NOMO-1 treated with dmso at 0.1 percent for 144 hours (cell line): Measurements from ENCODE around the gene NPL.
A peak's percentile ranks its signal among the peaks of the same experiment; 100 is the strongest.

Source experiments
- DNase-seq: peaks from one replicate; lab custom pipeline; 2025; ENCODE audit not compliant: unreplicated experiment; lab: John Stamatoyannopoulos, UW

The NPL gene

DNA sequence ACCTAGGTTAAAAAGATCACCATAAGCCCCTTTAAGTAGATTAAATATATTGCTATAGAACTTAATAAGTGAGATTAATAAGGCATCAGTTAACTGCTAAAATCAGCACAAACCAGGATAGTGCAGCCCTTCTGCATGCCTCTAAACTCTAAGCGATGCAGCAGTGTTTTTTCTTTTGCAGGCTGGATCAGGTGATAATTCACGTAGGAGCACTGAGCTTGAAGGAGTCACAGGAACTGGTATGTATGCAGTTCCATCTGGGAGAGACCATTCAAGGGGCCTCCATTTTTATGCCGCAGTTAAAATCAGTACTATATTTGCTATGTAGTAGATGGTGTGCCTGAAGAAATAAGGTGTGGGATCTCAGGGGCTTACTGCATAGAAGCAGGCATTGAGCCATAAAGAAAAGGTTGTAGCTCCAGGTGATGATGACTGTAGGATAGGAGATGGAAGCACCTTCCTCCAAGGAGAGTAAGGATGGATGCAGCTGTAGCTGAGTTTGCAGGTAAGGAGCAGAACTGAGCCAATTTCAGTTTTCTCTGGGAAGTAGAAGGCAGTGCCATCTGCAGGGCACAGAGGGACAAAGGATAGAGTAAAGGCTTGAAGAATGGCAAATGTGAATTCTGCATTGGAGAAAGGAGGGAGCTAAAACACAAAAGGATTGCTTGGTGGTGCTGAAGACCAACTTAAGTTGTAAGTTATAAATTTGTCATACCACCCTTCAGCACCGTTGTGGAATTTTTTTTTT is 22.6 kb downstream of the NPL start:
- no peak for DNase-seq

DNA sequence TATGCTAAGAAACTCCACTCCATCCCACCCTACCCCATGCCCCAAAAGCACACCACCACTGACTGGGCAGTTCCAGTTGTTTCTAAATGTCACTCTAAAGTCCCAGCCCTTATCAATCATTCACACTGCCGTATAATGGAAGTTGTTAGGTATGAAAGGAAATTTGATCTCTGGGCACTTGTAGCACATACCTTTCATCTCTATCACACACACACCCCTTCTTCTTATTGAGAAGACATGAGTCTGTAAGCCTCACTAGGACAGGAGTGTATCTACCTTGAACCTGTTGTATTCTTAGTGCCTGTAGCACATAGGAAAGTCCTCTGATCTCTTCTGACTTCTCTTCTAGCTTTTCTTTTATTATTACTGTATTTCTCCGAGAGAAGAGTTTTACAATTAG is 27.3 kb downstream of the NPL start:
- DNase-seq: no peak

DNA sequence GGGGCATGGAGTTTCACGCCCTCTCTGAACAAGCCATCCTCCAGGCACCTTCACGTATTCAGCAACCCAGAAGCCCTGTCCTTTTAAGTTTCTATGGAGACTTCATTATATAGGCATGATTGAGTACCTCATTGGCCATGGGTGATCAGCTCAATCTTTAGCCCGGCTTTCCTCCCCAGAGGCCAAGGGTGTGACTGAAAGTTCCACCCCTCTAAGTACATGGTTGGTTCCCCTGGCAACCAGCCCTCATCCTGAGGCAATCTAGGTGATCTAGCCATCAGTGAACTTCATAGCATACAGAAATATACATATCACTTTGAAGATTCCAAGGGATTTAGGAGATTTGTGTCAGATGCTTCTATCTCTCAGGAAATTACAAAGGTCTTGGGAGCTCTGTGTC is 28.2 kb downstream of the NPL start:
- DNase-seq: no peak

DNA sequence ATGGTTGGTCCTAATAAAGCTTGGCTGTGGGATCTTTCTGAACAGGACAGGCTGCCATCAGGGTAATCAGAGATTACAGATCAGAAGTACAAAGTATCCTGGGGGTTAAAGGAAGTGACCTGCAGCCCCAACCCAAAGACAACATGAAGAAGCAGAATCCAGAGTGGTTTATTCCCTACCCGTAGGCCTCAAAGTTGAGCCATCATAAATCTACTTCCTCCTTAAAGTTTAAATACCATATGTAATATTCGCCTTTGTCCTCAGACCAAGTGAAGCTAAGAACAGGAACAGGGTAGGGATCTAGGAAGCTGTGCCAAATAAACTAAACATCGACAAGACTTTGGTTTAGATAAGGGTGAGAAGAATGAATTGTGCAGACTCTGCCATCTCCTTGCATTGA is 33.6 kb downstream of the NPL start:
- DNase-seq: peak; percentile 47

DNA sequence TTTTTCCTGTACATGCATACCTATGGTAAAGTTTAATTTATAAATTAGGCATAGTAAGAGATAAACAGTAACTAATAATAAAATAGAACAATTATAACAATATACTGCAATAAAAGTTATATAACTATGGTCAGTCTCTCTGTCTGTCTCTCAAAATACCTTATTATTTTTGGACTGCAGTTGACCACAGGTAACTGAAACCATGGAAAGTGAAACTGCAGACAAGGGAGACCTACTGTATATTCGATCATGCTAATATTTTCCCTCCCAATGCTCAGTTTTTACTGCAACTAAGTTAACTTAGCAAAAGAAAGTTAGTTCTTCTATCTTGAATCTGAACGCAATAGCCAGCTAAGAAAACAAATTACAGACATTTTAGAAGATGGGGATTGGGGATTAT is 37.3 kb downstream of the NPL start:
- no peak for DNase-seq

DNA sequence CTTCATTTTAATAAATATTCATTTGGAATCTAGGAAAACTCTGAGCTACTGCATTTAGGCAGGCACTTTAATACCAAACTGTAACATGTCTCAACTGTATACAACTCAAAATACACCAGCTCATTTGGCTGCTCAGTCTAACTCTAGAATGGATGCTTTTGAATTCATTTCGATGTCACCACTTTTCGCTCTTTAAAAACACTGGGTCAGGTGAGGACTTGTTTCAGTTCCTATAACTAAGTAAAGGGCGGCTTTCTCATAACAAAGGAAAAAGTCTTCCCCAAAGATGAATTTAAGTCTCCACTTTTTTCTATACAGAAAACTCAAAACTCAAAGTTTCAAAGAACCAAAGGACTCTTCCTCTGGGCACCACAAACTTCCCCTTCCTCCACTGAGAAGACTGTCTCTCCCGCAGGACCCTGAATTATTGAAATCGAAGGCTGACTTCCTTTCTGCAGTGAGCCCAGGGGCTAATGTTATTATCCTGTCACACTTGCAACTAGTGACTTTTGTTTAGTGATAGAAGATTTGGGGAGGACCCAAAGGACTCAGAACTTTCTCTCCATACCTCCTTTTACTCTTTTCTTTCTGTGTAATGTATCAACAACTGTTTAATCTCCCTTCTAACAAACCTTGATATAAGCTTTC is 39.8 kb downstream of the NPL start:
- peak; percentile 8 for DNase-seq

DNA sequence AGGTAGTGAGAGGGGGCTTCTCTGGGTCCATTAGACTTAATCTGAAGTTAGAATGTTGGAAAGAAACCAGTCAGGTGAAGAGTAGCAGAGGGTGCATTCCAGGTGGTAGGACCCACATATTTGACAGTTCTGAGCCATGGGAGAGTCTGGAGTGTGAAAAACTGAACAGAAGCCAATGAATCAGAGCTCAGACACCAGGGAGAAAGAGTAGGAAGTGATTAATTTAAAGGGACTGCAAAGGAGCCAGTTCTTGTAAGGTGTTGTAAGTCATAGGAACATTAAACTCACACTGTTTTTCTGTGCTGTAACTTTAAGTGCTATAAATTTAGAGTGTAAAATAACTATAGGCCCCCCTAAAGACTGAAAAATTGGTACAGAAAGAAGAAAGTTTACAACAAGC is 43.7 kb downstream of the NPL start:
- DNase-seq: no peak

DNA sequence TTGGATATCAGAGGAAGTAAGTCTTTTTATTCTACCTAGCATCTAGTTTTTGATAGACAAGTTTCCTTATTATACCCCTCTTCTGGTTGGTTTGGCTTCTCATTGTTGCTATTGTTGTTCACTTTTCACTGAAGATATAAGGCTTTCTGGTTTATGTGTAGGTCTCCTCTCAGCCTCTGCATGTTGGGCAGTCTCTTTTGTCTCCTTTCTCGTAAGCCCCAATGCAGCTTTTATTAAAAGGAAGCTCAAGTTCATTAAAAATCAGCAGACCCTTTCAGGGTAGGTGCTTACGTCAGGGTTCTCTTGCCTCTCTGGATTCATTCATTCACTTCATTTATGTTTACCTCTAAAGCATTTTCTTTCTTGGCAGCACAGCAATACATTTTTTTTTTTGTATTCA is 44.8 kb downstream of the NPL start:
- no peak for DNase-seq

DNA sequence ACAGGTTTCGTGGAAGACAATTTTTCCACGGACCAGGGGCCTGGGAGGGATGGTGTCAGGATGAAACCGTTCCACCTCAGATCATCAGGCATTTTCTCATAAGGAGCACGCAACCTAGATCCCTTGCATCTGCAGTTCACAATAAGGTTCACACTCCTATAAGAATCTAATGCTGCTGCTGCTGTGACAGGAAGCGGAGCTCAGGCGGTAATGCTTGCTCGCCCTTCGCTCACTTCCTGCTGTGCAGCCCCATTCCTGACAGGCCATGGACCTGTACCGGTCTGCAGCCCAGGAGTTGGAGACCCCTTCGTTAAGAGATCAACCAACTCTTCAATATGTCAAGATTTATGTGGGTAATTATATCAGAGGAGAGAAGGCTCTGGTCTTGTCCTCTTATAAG is 46.2 kb downstream of the NPL start:
- DNase-seq: no peak

DNA sequence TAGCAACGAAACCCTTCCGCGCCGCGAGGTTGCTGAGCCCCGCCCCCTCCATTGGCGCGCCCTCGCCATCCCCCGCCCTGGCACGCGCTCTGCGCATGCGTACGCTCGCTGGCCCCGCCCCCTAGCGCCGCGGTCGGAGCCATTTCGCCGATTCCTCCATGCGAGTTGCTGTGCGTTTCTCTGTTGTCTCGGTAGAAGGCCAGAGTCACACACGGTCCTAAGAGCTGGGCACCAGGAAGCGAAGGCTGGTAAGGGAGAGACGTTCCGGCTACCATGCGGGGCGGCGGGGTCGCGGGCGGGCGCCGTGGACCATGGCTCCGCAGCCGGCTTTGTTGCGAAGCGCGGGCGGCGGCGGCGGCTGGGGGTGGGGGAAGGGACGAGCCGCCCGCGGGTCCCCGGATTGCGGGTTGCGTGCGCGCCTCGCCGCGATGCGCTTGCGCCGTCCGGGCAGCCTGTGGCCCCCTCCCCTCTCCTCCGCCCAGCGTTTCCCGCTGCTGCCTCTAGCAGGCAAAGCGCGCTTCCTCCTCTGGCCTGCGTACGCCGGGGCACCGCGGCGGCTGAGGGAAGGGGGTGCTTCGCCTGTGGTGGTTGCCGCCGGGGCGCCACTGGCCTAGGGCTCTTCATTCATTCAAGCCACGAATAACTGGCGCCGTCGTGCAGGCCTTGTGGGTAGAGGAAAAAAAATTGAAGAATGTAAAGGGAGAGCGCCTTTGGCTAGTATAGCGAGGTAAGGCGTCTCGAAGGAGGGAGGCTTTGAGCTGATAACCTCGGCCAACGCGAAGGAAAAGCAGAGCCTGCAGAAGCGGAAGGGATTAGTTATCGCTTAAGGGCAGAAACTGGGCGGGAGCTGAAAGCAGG is 49.9 kb downstream of the NPL start, which contains the start of gene DHX9:
Gene DHX9, plus strand, starts transcription at position 139 of the 858 bp plus-strand sequence. CDS start 3,220 bp downstream, outside the sequence.
- peak; percentile 88 for DNase-seq

DNA sequence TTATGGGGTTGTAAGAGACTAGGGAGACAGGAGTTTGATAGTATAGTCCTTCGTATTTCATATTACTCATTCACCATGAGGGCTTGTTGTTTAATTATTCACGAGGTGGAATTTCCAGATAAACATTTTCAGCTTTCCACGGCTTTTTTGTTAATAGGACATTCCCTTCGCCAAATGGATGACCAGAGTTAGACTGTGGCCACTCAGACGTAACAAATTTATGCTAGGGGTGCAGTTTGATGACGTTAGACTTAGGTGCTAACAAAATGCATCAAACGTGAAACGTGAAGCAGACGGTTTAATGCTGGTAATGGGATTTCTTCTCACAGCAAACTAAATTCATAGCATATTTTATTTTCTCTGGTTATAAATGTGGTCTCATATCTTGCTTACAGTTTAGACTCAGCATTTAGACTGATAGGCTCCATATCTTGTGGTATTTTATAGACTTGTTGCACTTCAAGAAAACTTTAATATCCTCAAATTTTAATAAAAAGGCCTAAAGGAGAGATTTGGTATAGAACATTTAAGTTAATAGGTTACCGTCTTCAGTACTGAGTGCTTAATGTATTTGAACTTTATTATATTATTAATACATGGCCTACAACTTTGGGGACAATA is 51.9 kb downstream of the NPL start:
- no peak for DNase-seq

DNA sequence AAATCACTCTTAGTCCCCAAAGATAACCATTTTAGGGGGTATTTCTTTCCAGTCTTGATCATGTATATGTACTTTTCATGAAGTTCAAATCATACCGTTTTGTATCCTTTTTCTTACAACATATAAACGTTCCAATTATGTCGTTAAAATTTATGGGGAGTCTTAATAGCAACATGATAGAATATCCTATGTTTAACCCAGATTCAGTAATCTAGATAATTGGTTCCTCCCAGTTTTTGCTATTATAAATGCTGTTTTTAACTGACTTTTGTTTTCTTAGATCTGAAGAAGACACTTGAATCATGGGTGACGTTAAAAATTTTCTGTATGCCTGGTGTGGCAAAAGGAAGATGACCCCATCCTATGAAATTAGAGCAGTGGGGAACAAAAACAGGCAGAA is 52.7 kb downstream of the NPL start:
- DNase-seq: no peak

DNA sequence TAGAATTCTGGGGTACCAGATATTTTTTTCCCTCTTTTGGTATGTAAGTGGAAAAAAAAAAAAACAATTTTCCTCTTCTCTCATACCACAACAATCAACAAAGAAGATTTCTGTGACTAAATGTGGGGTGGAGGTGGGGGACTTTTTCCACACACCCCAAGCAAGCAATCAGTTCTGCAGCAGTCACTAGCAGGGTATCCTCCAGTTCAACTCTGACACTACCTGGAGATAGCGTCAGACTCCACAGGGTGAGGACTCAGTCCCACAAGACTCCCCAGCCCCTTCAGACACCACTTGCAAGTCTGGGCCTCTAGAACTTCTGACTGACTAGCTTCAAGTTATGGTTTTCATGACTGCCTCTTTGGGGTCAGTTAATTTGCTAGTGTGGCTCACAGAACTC is 55.8 kb downstream of the NPL start:
- no peak for DNase-seq

DNA sequence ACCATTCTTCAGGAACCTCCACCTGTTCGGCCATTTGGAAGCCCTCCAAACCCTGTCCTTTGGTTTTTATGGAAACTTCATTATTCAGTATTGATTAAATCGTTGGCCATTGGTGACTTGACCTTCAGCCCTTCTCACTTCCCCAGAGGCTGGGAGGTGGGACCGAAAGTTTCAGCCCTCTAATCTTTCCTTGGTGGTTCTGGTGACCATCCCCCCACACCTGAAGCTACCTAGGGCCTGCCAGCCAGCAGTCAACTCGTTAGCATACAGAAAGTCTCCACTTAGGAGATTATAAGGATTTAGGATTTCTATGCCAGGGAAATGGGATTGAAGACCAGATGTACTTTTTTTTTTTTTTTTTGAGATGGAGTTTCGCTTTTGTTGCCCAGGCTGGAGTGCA is 56.3 kb downstream of the NPL start:
- DNase-seq: no peak

DNA sequence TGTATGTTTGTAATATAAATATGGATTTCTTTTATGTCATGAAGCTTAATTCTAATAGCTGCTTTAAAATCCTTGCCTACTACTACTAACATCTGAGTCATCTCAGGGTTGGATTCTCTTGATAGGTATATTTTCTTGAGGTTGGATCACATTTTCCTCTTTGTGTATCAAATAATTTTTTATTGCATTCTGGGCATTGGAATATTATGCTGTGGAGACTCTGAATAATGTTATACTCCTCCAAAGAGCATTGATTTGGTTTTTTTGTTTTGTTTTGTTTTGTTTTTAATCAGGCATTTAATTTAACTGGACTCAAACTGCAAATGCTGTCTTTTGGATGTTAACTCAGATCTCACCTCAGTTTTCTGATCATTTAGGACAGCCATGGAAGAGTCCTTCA is 57.5 kb downstream of the NPL start:
- DNase-seq: no peak

DNA sequence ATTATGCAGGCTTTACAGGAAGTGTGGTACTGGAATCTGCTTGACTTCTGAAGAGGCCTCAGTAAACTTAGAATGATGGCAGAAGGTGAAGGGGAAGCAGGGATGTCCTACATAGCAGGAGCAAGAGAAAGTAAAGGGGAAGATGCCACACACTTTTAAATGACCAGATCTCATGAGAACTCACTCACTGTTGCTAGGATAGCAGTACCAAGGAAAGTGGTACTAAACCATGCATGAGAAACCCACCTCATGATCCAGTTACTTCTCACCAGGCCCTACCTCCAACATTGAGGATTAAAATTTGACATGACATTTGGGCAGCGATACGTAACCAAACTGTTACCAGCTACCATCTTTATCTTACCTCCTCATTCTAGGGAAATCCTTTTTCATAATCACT is 59.2 kb downstream of the NPL start:
- DNase-seq: no peak

DNA sequence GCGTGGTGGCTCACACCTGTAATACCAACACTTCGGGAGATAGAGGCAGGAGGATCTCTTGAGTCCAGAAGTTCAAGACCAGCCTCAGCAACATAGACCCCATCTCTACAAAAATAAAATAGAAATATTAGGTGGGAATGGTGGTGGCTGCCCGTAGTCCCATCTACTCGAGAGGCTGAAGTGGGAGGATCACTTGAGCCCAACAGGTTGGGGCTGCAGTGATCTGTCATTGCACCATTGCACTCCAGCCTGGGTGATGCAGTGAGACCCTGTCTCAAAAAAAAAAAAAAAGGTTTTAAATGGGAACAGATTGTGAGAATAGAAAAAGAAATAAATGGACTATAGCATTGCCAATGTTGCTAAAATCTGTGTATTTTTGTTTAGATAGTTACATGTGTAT is 60.7 kb downstream of the NPL start:
- DNase-seq: no peak

DNA sequence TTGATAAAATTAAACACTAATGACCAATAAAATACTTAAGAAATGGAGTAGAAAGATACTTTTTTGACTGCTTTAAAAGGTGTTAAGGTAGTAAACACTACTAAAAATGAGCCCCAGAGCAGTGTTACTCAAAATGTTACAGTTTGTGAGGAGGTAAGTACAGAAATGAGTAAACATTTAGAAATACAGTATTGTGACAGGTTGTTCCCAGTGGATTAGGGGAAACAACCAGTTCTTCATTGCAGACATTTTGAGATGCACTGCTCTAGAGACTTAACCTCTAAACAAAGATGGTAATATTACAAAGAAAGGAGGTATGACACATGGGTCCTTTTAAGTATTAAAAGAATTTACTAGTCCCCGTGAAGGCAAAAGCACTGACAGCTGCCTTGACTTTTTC is 62.3 kb downstream of the NPL start:
- DNase-seq: no peak

DNA sequence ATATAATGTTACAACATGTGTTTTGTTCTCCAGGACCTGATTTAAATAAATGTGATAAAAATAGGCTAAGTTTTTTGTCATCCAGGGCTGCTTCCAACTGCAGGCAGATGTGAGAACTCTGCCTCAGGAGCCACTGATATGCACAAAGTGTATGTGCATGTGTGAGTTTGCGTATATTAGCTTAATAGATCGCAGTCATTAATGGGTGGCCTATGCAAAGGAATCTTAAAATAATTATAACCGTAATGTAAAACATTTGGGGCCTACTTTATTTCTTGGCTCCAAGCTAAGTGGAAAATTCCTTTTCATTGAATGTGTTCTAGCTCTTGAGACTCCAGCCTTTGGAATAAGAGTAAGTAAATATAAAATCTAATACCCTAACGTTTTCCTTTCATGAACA is 66.3 kb downstream of the NPL start:
- no peak for DNase-seq

DNA sequence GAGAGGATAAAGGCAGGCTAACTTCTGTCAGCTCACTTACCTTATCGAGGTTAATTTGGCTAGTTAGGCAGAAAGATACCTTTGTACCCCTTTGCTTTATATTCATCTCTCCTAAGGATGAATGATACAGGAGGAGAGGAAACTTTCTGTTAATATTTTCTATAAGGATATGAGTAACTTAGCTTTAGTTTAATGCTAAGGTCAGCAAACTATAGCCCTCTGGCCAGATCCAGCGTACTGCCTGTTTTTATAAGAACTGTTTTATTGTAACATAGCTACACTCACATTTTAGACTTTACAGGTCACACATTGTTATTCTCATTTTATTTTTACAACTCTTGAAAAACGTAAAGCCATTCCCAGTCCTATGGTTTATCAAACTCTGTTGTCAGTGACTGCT is 67.6 kb downstream of the NPL start:
- DNase-seq: no peak

DNA sequence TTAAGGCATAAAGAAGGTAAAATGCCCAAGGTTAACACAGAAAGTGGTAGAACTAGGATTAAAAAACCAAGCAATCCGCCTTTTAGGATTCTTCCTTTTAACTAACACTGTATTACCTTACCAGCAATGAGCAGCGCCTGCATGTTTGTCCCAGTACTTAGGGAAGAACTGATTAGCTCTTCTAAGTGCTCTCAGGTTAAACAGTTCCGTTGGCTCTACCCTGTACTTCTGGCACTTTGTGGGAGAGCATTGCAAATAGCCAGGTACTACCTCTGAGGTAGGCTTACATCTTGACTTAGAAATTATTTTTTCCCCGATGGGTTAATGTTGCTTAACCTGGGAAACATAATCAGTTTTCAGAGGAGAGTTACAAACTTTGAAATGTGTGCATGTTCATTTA is 71.1 kb downstream of the NPL start:
- no peak for DNase-seq

DNA sequence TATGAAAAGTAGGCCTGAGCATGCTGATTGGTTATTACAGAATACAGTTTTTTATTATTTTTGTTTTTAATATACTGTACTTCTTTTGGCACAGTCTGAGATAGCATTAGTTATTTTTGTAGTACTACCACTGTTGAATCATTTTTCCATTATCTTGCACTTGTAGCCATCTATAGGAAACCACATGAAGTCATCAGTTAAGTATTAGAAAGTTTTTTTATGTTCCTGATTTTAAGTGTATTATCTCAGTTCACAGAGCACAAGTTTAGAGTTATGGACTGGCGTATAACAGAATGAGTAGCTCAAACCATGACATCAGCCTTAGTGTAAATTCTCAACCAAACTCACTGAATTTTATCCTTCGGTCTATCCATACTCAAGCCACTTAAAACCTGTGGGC is 72.4 kb downstream of the NPL start:
- DNase-seq: no peak
